ENCODE measurements around the gene ZNF664. TPM values are rescaled to one million over a fixed set of nuclear protein-coding genes. Genes with fewer than 3 reads are reported as not detected.

The ZNF664 gene
- total and polyA plus RNA-seq, 2 of the 8 experiments (the other 6 are each of a cell fraction or from before 2014, with no cell fraction given): 22.8 to 51.4 TPM

DNA sequence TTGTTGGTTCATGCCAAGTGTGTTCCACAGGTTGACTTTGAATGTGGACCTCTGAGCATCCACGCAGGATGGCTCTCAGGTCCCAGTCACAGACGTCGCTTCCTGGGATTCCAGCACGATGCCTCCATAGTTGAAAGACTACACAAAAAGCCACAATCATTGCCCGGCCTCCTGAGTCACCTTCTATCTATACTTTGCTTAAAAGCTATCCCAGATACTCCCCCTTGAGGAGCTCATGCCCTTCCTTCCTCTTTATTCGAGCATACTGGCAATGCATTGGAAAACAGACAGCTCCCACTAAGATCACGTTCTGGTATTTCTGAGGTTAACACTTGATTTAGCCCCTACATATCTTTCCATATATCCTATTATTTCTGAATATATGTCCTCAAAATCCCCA lies 40.1 kb downstream of the ZNF664 start (continued):
- TF ChIP-seq EP300 (IDR thresholded peaks at IDR 0.05; ENCODE audit: borderline replicate concordance in 1 of 2, low read depth in 2 of 2, low read length in 2 of 2) (no peak), TBP (IDR thresholded peaks at IDR 0.05; ENCODE audit: low read depth, low read length) (no peak), SIN3A (conservative IDR thresholded peaks at IDR 0.05 in 1 of 2, IDR thresholded peaks at IDR 0.05 in 1 of 2; ENCODE audit: low read depth in 1 of 2, low read length in 2 of 2) (no peak), ZNF274 (IDR thresholded peaks at IDR 0.05; ENCODE audit: borderline replicate concordance, extremely low read depth, low read length) (no peak)
